GM19328 (cell line): Measurements from ENCODE around the gene ACSM4.
"Not testable (repeated sequence)": the region's sequence is repeated elsewhere in the genome, so short reads cannot be mapped to it uniquely, and the experiment has no call there.

Experiments used
- ATAC-seq: cut with Tn5 transposase; IDR thresholded peaks from one replicate; pipeline ENCODE4 v1.9.1; 2021; ENCODE audit warnings: mild to moderate bottlenecking, moderate library complexity; ENCODE audit not compliant: unreplicated experiment

The ACSM4 gene

GRCh38 chr12:7303772-7304171 is at the start of gene ACSM4:
ACSM4 (plus strand) TSS chr12:7304072; CDS start chr12:7304332, 260 bp downstream.
- no peak for ATAC-seq

- no peak for ATAC-seq
Measured at GRCh38 chr12:7259060-7259459, 44.8 kb upstream of the ACSM4 start.

GRCh38 chr12:7264538-7264937 is 39.3 kb upstream of the ACSM4 start:
- ATAC-seq: no peak

GRCh38 chr12:7265251-7265650 is 38.6 kb upstream of the ACSM4 start:
- ATAC-seq: no peak

- ATAC-seq: no peak
Measured at GRCh38 chr12:7269273-7269672, 34.6 kb upstream of the ACSM4 start.

- no peak for ATAC-seq
Measured at GRCh38 chr12:7271893-7272514, 31.9 kb upstream of the ACSM4 start.

- not testable (repeated sequence) for ATAC-seq
Measured at GRCh38 chr12:7275482-7275881, 28.4 kb upstream of the ACSM4 start.

- no peak for ATAC-seq
Measured at GRCh38 chr12:7282844-7283243, 21.0 kb upstream of the ACSM4 start.

- no peak for ATAC-seq
Measured at GRCh38 chr12:7289743-7290142, 14.1 kb upstream of the ACSM4 start.

- not testable (repeated sequence) for ATAC-seq
Measured at GRCh38 chr12:7290588-7290987, 13.3 kb upstream of the ACSM4 start.

- ATAC-seq: no peak
Measured at GRCh38 chr12:7292300-7292699, 11.6 kb upstream of the ACSM4 start.

GRCh38 chr12:7293670-7294069 is 10.2 kb upstream of the ACSM4 start:
- no peak for ATAC-seq

GRCh38 chr12:7295529-7295928 is 8.3 kb upstream of the ACSM4 start:
- ATAC-seq: no peak

- no peak for ATAC-seq
Measured at GRCh38 chr12:7297865-7298264, 6.0 kb upstream of the ACSM4 start.

GRCh38 chr12:7302266-7302986 is 1.4 kb upstream of the ACSM4 start:
- no peak for ATAC-seq

GRCh38 chr12:7303230-7303629 is 642 bp upstream of the ACSM4 start:
- no peak for ATAC-seq

- no peak for ATAC-seq
Measured at GRCh38 chr12:7304456-7304855, 584 bp downstream of the ACSM4 start.

- no peak for ATAC-seq
Measured at GRCh38 chr12:7310070-7310469, 6.2 kb downstream of the ACSM4 start.

GRCh38 chr12:7319930-7320329 is 16.1 kb downstream of the ACSM4 start:
- no peak for ATAC-seq

- ATAC-seq: no peak
Measured at GRCh38 chr12:7321624-7322023, 17.8 kb downstream of the ACSM4 start.

GRCh38 chr12:7322599-7322998 is 18.7 kb downstream of the ACSM4 start:
- ATAC-seq: no peak

- no peak for ATAC-seq
Measured at GRCh38 chr12:7324176-7324575, 20.3 kb downstream of the ACSM4 start.

GRCh38 chr12:7327918-7328317 is 24.0 kb downstream of the ACSM4 start:
- no peak for ATAC-seq
